Panc1 (cell line): ENCODE data around the gene C1S.
A peak's percentile ranks its signal among the peaks of the same experiment; 100 is the strongest.

Experiments
- POLR2AphosphoS5 ChIP-seq: IDR thresholded peaks from 2 replicates; pipeline ENCODE4 v1.6.1; 2012; ENCODE audit warnings: mild to moderate bottlenecking, low read depth, low read length, moderate library complexity
- REST ChIP-seq, 2 experiments: IDR thresholded peaks; 2 replicates each; pipeline ENCODE4 v1.6.1; 2011 to 2012; ENCODE audit warnings: low read depth in 2 of 2, control low read depth in 1 of 2, low read length in 1 of 2, mild to moderate bottlenecking in 1 of 2, moderate library complexity in 1 of 2; ENCODE audit not compliant: insufficient read depth in 1 of 2
- TF ChIP-seq, protein P1 (sequence below): fragments of 450-650 bp; IDR thresholded peaks from 2 replicates; pipeline ENCODE4 v1.5.1; 2017; ENCODE audit warnings: mild to moderate bottlenecking

- TF ChIP-seq, protein P1, sequence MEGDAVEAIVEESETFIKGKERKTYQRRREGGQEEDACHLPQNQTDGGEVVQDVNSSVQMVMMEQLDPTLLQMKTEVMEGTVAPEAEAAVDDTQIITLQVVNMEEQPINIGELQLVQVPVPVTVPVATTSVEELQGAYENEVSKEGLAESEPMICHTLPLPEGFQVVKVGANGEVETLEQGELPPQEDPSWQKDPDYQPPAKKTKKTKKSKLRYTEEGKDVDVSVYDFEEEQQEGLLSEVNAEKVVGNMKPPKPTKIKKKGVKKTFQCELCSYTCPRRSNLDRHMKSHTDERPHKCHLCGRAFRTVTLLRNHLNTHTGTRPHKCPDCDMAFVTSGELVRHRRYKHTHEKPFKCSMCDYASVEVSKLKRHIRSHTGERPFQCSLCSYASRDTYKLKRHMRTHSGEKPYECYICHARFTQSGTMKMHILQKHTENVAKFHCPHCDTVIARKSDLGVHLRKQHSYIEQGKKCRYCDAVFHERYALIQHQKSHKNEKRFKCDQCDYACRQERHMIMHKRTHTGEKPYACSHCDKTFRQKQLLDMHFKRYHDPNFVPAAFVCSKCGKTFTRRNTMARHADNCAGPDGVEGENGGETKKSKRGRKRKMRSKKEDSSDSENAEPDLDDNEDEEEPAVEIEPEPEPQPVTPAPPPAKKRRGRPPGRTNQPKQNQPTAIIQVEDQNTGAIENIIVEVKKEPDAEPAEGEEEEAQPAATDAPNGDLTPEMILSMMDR, result peak; percentile 27; the same call in 1 of the 2 replicates
- TF ChIP-seq POLR2AphosphoS5 (no peak), REST (IDR thresholded peaks at IDR 0.05; ENCODE audit: insufficient read depth in 1 of 2, low read depth in 2 of 2, low read length in 1 of 2) (no peak)
Measured at GRCh38 chr12:7078163-7078562, 17.6 kb downstream of the C1S start.
